Stromal cell of bone marrow (primary cell): ENCODE results near the gene USP32.

Source experiments
- DNase-seq: peaks from one replicate; pipeline ENCODE4 v3.0.0-alpha.2; 2012; ENCODE audit warnings: low read depth

USP32 gene

GRCh38 chr17:60154616-60155426 lies 237.1 kb downstream of the USP32 start:
- DNase-seq, result peak; percentile 93

GRCh38 chr17:60153606-60154390 lies 238.1 kb downstream of the USP32 start:
- no peak for DNase-seq

GRCh38 chr17:60151355-60151754 lies 240.6 kb downstream of the USP32 start:
- no peak for DNase-seq

- no peak for DNase-seq
Measured at GRCh38 chr17:60149691-60150582, 242.0 kb downstream of the USP32 start, which contains the start of gene CA4. Gene CA4 (plus strand): TSS chr17:60149973. CDS start chr17:60150035, 62 bp downstream.

GRCh38 chr17:60148373-60148772 lies 243.6 kb downstream of the USP32 start:
- no peak for DNase-seq

- no peak for DNase-seq
Measured at GRCh38 chr17:60147553-60148223, 244.2 kb downstream of the USP32 start.

DNA sequence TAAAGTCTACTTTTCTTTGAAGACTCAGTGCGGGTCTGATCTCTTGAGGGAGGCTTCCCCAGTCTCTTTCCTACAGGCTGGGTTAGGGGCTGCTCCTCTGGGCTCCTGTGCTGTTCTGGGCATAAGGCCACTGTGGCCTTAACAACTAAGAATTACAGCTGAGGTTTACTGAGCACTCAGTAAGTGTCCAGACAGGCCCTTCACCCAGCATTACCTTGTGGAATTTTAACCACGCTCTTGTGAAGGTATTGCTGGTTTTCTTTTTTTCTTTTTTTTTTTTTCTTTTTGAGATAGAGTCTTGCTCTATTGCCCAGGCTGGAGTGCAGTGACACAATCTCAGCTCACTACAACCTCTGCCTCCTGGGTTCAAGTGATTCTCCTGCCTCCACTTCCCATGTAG lies 245.7 kb downstream of the USP32 start:
- no peak for DNase-seq

- DNase-seq, result no peak
Measured at GRCh38 chr17:60145006-60145935, 246.7 kb downstream of the USP32 start.

DNA sequence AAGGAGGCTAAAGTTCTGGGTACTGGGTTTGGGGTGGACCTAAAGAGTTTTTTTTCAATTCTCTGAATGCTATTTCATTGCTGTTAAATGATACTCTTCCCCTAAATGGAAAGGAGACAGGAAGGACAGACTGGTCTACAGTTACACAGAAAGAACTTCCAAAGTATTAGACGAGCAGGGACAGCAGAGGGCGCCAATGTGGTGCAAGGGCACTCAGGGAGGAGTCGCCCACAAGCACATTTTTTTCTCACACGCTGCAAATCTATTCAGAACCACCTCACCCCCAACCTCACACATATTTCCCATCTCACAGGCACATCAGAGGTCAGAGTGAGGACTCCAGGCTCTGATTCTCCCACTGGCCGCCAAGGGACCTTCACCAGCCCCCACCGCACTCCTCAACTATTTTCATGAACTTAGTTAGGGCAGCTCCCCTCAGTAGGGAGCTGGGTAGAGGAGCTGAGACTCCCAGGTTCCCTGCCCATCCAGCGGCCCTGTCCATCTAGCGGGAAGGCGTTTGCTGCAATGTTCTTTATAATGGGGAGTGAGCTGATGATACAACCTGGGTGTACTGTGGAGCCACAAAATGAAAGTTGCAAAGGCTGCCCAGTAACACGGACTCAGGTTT lies 248.9 kb downstream of the USP32 start:
- DNase-seq, result peak; percentile 82

DNA sequence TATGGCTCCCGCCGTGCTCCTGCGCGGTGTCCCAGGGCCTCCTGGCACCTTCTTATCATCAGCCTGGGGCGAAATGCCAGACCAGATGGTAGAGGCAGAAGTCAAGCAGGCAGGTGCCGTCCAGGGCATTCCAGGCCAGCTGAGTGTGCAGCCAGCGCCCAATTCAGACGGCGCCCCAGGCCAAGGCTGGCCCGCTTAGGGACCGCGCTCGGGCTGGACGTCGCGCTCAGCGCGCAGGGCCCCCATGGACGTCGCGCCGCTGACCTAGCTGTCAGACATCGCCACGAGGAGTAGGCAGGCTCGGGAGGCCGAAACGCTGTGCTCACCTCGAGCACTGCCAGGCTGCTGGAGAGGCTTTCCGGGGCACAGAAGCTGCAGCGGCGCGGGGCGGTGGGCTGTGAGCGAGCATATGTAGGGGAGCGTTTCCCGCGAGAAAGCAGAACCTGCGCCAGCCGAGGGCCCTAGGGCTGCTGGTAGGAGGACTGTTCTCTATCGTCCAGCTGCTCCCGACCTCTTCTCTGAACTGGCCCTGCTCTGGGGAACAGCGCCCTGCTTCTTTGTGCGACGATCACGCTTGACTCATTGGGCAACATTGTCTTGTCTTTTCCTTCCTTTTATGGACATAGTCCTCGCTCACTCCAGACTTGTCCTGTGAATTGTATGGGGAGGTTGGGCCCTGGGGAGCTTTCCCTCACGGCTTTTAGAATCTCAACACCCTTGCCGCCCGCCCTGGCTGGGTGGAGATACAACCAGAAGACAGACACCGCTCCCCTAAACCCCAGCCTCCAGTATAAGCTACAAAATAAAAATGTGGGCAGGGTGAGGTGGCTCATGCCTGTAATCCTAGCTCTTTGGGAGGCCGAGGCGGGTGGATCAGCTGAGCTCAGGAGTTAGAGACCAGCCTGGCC lies 250.6 kb downstream of the USP32 start:
- no peak for DNase-seq

- no peak for DNase-seq
Measured at GRCh38 chr17:60139438-60140285, 252.3 kb downstream of the USP32 start.

DNA sequence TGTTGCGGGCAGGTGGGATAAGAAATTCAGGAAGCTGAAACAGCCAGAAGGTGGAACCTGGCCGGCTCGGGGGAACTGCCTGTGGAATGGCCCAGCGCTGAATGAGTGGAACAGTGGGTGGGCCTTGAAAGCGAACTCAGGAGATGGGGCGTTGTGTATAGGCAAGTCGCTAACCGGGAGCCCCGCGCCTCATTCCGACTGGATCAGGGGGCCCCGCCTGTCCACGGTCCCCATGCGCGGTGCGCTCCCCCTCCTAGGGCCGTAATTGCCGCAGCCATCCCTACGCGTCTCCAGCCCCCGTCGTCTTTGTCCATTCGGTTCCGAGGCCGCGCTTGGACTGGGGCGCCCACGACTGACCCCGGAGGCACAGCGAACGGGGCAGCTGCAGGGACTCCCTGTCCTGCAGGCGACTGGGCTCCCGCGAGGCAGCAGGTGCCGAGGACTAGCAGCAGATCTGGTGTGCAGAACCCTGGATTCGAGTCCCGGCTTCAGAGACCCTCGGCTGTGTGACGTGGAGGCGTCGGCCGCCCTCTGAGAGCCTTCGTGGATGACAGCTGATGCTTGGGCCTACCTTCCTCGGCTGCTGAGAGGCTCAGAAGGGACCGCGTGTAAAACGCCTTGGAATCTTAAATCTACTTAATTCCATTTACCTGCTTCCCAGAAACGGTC lies 253.0 kb downstream of the USP32 start:
- DNase-seq, result no peak

DNA sequence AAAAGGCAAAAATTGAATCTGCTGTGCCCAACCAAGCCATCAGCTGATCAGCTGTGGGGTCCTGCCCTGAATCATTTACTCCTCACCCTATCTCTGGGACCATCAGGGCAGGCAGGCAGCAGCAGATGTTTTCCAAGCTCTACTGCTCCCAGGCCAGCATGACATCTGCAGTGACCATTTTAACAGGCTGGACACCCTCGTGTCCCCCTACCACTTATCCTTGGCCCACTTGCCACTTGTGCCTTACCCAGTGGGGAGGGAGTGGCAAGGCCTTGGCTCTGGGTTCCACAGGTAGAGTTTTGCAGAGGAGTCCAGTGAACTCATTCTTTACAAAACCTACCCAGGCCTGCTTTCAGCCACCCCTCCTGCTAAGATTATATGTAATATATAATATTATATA lies 254.2 kb downstream of the USP32 start:
- DNase-seq, result no peak

DNA sequence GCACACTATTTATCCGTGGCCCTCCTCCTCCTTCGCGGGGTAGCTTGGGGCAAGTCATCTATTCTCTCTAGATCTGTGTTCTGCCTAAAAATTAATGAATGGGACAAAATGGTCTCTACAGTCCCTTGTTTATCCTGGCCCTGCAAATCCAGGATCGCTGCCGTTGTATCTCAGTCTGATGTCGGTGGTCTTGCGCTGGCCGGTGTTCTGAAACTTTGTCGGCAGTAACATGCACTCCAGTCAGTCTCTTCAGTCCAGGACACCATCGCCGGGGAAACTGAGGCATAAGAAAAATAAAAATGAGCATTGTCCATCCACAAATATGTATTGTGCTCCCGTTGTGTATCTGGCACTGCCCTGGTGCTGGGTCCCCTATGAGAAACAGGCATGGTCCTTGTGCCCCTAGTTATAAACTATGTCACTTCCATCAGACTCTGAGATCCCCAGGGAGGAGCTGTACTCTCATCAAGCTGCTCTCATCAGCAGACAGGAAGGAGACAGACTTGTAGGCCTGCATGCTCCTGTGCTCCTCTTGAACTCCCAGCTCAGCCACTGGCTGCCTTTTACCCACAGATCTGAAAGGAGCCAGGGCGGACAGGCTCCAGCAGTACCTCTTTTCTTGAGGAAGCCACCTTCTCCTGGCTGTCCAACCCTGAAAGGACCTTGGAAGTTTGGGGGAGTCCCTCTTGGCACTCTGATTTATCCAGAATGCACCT lies 255.8 kb downstream of the USP32 start:
- no peak for DNase-seq

DNA sequence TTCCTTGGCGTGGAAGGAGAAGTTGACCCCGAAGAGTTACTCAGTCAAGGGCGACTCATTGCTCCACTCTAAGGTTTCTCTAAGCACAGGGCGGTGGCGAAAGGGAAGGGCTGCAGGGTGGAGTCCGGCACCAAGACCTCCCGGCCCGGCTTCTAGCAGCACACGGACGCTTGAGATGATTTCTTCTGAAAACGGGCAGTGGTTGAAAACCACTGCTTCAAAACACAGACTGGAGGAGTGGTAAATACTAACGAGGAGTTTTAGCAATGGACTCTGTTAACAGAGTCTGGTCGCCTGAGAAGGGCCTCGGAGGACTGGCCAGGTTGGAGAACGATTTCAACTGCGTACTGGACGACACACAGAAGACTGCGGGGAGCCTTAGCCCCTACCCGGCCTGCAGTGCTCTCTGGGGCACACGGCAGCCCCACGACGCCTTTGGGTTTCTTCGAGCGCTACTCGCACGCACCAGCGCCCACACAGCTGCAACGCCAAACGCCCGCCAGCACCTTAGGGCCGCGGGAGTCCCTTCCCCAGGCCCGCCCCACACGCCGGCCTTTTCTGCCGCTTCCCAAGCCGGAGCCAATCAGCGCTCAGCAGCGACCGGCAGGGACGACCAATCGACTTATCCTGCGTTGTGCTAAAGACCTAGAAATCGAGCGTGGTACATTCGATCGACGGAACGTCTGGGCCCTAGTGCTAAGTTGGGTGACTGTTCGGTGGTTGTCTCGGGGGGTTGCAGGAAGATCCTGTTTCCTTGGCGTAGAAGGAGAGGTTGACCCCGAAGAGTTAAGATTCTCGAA lies 256.6 kb downstream of the USP32 start:
- DNase-seq, result peak; percentile 84
